ENCODE data around the gene KCNQ1OT1. TPM values are rescaled to one million over a fixed set of nuclear protein-coding genes. Genes with fewer than 3 reads are reported as not detected.

KCNQ1OT1 gene
- total RNA-seq, 1 experiment from 2014 or later, result 2.4 TPM

DNA sequence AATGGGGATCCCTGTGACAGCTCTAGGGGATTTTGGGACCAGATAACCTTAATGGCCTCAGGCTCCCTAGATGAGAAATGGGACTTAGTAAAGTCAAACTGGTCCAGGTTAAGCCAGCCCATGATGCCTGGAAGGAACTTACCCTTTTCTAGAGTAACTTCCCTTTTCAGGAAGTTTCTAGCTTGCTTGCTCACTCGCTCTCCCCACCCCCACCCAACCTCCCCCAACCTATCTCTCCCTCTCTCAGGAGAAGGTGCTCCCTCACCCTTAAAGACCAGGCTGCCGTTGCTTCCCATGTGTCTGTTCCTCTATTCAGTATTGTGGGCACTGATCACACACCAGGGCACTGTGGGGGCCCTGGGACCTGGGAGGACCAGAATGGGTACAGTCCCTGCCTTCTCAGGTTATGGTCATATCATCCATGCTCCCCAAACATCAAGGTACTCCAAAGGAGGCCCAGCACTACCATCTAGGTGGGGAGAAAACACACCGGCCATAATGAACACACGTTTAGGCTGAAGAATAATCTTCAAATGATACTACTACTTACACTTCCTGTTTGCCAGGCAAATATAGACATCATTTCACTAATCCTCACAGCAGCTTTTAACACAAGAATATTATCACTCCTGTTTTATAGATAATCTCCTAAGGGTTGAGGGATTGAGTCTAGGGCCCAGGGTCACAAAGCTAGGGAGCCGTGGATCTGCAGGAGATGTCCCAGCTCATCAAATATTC is 18.2 kb downstream of the KCNQ1OT1 start:
- DNase-seq (ENCODE audit: low spot score) (no peak), ATAC-seq (no peak)
- Mint-ChIP-seq H3K27me3 (ENCODE audit: low read depth) (no peaks in the 10 kb centered on the region), H3K4me3 (no peak overlapping the region), H3K27ac (no peak overlapping the region), H3K4me1 (peaks cover 62% of the 10 kb centered on the region), H3K9me3 (no peaks in the 10 kb centered on the region), H3K36me3 (no peaks in the 10 kb centered on the region; the same call in 1 of the 2 replicates)
- TF ChIP-seq GABPB1 (CRISPR knock-in tag; IDR thresholded peaks at IDR 0.05) (no peak), PRRX2 (CRISPR knock-in tag; IDR thresholded peaks at IDR 0.05) (no peak), ATF1 (CRISPR knock-in tag; IDR thresholded peaks at IDR 0.05) (no peak), TCF7 (CRISPR knock-in tag; IDR thresholded peaks at IDR 0.05; ENCODE audit: low read depth) (no peak)
- TF ChIP-seq, protein P1, sequence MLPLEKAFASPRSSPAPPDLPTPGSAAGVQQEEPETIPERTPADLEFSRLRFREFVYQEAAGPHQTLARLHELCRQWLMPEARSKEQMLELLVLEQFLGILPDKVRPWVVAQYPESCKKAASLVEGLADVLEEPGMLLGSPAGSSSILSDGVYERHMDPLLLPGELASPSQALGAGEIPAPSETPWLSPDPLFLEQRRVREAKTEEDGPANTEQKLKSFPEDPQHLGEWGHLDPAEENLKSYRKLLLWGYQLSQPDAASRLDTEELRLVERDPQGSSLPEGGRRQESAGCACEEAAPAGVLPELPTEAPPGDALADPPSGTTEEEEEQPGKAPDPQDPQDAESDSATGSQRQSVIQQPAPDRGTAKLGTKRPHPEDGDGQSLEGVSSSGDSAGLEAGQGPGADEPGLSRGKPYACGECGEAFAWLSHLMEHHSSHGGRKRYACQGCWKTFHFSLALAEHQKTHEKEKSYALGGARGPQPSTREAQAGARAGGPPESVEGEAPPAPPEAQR (CRISPR knock-in tag; IDR thresholded peaks at IDR 0.05), result no peak
- POLR2A ChIA-PET, result no interaction called here
- CTCF ChIA-PET, result no interaction called here

- CTCF ChIA-PET, result interaction anchor here (1.0 kb wide), 1 partner anchor 14 kb away, joined by 3 read pairs; no protein-coding TSS in a partner anchor
Measured at GRCh38 chr11:2679011-2679676, 20.6 kb downstream of the KCNQ1OT1 start.

More at GRCh38 chr11:2679011-2679676, 20.6 kb downstream of the KCNQ1OT1 start:
- peaks cover 54% of the 10 kb centered on the region for H3K4me1 Mint-ChIP-seq
- DNase-seq (ENCODE audit: low spot score) (no peak), ATAC-seq (no peak)
- H3K36me3 Mint-ChIP-seq, result no peaks in the 10 kb centered on the region
- no peaks in the 10 kb centered on the region for H3K27me3 Mint-ChIP-seq (ENCODE audit: low read depth)
- TF ChIP-seq, protein P2, sequence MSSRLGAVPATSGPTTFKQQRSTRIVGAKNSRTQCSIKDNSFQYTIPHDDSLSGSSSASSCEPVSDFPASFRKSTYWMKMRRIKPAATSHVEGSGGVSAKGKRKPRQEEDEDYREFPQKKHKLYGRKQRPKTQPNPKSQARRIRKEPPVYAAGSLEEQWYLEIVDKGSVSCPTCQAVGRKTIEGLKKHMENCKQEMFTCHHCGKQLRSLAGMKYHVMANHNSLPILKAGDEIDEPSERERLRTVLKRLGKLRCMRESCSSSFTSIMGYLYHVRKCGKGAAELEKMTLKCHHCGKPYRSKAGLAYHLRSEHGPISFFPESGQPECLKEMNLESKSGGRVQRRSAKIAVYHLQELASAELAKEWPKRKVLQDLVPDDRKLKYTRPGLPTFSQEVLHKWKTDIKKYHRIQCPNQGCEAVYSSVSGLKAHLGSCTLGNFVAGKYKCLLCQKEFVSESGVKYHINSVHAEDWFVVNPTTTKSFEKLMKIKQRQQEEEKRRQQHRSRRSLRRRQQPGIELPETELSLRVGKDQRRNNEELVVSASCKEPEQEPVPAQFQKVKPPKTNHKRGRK (CRISPR knock-in tag; IDR thresholded peaks at IDR 0.05; ENCODE audit: borderline replicate concordance), result no peak
- TF ChIP-seq OVOL2 (CRISPR knock-in tag; IDR thresholded peaks at IDR 0.05; ENCODE audit: borderline replicate concordance) (no peak), ZNF671 (CRISPR knock-in tag; IDR thresholded peaks at IDR 0.05) (no peak), NR3C1 (CRISPR knock-in tag; conservative IDR thresholded peaks at IDR 0.05; ENCODE audit: low read depth) (no peak), JAZF1 (CRISPR knock-in tag; IDR thresholded peaks at IDR 0.05) (no peak), MYBL2 (CRISPR knock-in tag; IDR thresholded peaks at IDR 0.05) (no peak), ETV6 (CRISPR knock-in tag; IDR thresholded peaks at IDR 0.05) (no peak), ZNF396 (CRISPR knock-in tag; IDR thresholded peaks at IDR 0.05; ENCODE audit: borderline replicate concordance) (no peak), ZBTB21 (CRISPR knock-in tag; IDR thresholded peaks at IDR 0.05; ENCODE audit: borderline replicate concordance) (no peak), GRHL2 (CRISPR knock-in tag; IDR thresholded peaks at IDR 0.05; ENCODE audit: insufficient replicate concordance, severe bottlenecking) (no peak), ATF6 (CRISPR knock-in tag; IDR thresholded peaks at IDR 0.05) (no peak), USF2 (CRISPR knock-in tag; IDR thresholded peaks at IDR 0.05) (no peak), NFE2L1 (CRISPR knock-in tag; IDR thresholded peaks at IDR 0.05) (no peak), MXD4 (CRISPR knock-in tag; IDR thresholded peaks at IDR 0.05; ENCODE audit: borderline replicate concordance) (no peak)
- TF ChIP-seq, protein P1 (CRISPR knock-in tag; IDR thresholded peaks at IDR 0.05), result no peak
- H3K27ac Mint-ChIP-seq, result no peak overlapping the region
- H3K4me3 Mint-ChIP-seq, result no peak overlapping the region
- no peaks in the 10 kb centered on the region for H3K9me3 Mint-ChIP-seq
- POLR2A ChIA-PET, result no interaction called here
